ENCODE data around the gene ZNF654. TPM values are rescaled to one million over a fixed set of nuclear protein-coding genes. Genes with fewer than 3 reads are reported as not detected.

The ZNF654 gene
- total RNA-seq, 1 experiment from 2014 or later: 12.9 TPM

DNA sequence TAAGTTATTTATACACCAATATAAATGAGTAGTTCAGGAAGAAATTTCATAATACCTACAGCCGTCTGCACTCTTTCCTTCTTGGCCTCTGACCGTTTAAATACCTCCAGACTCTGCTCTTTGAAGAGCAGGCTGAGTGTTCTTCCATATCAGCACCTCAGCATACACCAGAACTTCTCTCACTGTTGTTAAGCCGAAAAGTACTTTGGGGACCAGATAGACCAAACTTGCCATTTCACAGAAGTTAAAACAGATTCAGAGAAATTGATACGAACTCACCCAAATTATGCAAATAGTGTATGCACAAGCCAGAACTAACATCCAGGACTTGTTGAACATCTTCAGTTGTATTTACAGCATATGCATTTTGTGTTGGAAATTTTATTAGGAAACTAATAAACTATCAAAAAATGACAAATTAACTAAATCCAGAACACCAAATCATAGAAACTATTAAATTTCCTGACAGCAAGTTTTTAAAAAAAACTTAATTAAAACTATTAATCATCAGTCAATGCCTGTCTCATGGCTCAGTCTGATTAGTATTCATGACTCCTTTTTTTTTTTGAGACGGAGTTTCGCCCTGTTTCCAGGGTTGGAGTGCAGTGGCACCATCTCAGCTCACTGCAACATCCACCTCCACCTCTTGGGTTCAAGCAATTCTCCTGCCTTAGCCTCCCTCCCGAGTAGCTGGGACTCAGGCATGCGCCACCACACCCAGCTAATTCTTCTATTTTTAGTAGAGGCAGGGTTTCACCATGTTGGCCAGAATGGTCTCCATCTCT lies 24.4 kb upstream of the ZNF654 start:
- no peaks in the 10 kb centered on the region for H3K36me3 Mint-ChIP-seq (ENCODE audit: insufficient read depth, unreplicated experiment)
- no peak overlapping the region for H3K27ac Mint-ChIP-seq (ENCODE audit: unreplicated experiment)
- CTCF ChIA-PET: no interaction called here
- H3K9me3 Mint-ChIP-seq (ENCODE audit: low read depth, unreplicated experiment): no peaks in the 10 kb centered on the region
- H3K27me3 Mint-ChIP-seq (ENCODE audit: unreplicated experiment): no peaks in the 10 kb centered on the region
- H3K4me3 Mint-ChIP-seq (ENCODE audit: low read depth, unreplicated experiment): no peak overlapping the region
- DNase-seq: no peak
- TF ChIP-seq, protein P1, sequence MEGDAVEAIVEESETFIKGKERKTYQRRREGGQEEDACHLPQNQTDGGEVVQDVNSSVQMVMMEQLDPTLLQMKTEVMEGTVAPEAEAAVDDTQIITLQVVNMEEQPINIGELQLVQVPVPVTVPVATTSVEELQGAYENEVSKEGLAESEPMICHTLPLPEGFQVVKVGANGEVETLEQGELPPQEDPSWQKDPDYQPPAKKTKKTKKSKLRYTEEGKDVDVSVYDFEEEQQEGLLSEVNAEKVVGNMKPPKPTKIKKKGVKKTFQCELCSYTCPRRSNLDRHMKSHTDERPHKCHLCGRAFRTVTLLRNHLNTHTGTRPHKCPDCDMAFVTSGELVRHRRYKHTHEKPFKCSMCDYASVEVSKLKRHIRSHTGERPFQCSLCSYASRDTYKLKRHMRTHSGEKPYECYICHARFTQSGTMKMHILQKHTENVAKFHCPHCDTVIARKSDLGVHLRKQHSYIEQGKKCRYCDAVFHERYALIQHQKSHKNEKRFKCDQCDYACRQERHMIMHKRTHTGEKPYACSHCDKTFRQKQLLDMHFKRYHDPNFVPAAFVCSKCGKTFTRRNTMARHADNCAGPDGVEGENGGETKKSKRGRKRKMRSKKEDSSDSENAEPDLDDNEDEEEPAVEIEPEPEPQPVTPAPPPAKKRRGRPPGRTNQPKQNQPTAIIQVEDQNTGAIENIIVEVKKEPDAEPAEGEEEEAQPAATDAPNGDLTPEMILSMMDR (IDR thresholded peaks at IDR 0.05; ENCODE audit: unreplicated experiment): no peak
- intact Hi-C loops (cut with micrococcal nuclease; ENCODE audit: unreplicated experiment): no loop called here
- BruUV-seq (replicated peaks): no TSS peak
- H3K4me1 Mint-ChIP-seq (ENCODE audit: low read depth, unreplicated experiment): peaks cover 9% of the 10 kb centered on the region

DNA sequence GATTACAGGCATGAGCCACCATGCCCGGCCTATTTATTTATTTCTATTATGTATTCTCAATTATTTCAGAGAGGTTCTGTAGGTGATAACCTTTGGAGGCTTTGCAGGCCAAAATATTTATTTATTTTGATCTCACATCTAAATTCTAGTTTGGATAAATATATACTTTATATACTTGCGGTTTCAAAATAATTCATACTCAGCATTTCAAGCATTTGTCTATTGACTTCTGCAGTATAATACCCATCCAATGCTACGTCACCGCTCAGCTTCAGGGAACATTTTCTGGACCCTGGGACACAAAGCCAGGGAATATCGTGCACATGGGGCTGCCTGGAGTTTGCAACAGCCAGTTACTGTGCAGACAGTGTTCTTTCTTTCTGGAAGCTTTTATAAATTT lies 22.8 kb upstream of the ZNF654 start:
- no peaks in the 10 kb centered on the region for H3K27me3 Mint-ChIP-seq (ENCODE audit: unreplicated experiment)
- CTCF ChIA-PET: no interaction called here

DNA sequence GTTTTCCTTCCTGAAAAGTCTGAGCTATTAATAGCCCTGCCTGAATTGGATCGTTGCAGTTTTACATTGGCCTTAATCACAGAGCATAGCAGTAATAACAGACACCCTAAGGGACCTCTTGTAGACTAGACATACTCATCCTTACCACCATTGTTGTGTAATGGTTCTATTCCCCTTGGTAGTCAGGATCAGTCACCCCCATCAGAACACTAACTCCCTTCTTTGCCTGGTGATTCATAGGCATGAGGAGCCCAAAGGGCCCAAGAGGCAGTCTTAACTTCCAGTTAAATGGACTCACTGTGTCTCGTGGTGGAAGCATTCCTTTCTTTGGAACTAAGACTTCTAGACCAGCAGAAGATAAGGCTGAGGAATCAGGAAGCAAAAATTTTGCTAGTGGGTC lies 20.5 kb upstream of the ZNF654 start:
- Mint-ChIP-seq H3K4me1 (ENCODE audit: low read depth, unreplicated experiment) (no peaks in the 10 kb centered on the region), H3K4me3 (ENCODE audit: low read depth, unreplicated experiment) (no peak overlapping the region), H3K27ac (ENCODE audit: unreplicated experiment) (no peak overlapping the region), H3K36me3 (ENCODE audit: insufficient read depth, unreplicated experiment) (no peaks in the 10 kb centered on the region), H3K9me3 (ENCODE audit: low read depth, unreplicated experiment) (no peaks in the 10 kb centered on the region), H3K27me3 (ENCODE audit: unreplicated experiment) (no peaks in the 10 kb centered on the region)
- CTCF ChIA-PET: interaction anchor here (0.6 kb wide), 1 partner anchor 1091 kb away, joined by 3 read pairs; no protein-coding TSS in a partner anchor
- no peak for DNase-seq
- intact Hi-C loops (cut with micrococcal nuclease; ENCODE audit: unreplicated experiment): no loop called here
- BruUV-seq (replicated peaks): no TSS peak
- TF ChIP-seq, protein P1 (IDR thresholded peaks at IDR 0.05; ENCODE audit: unreplicated experiment): no peak

More for the DNA sequence above, 22.8 kb upstream of the ZNF654 start:
- BruUV-seq (replicated peaks): no TSS peak
- no peak for DNase-seq
- Mint-ChIP-seq H3K27ac (ENCODE audit: unreplicated experiment) (no peak overlapping the region), H3K9me3 (ENCODE audit: low read depth, unreplicated experiment) (no peaks in the 10 kb centered on the region), H3K36me3 (ENCODE audit: insufficient read depth, unreplicated experiment) (no peaks in the 10 kb centered on the region), H3K4me3 (ENCODE audit: low read depth, unreplicated experiment) (no peak overlapping the region), H3K4me1 (ENCODE audit: low read depth, unreplicated experiment) (peaks cover 9% of the 10 kb centered on the region)
- TF ChIP-seq, protein P1 (IDR thresholded peaks at IDR 0.05; ENCODE audit: unreplicated experiment): no peak
- intact Hi-C loops (cut with micrococcal nuclease; ENCODE audit: unreplicated experiment): no loop called here

DNA sequence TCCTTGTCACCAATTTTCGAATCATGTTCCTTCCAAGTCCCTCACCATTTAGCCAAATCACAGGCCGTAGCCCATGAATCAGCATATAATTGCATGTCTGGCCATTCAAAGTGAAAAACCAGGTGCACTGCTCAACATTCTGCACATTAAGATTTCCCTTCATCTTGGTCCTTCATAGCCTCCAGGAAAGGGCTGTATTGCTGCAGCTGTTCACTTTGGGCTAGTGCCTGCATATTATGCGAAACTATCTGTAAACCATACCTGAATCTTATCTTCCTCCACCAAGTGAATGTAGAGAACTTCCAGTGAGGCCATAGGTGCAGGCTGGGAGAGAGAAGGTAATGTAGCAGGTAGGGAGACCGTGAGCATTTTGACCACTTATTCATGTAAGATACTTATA lies 18.5 kb upstream of the ZNF654 start:
- no peak overlapping the region for H3K4me3 Mint-ChIP-seq (ENCODE audit: low read depth, unreplicated experiment)
- TF ChIP-seq, protein P1 (IDR thresholded peaks at IDR 0.05; ENCODE audit: unreplicated experiment): no peak
- H3K27ac Mint-ChIP-seq (ENCODE audit: unreplicated experiment): no peak overlapping the region
- no peaks in the 10 kb centered on the region for H3K36me3 Mint-ChIP-seq (ENCODE audit: insufficient read depth, unreplicated experiment)
- no peak for DNase-seq
- no peaks in the 10 kb centered on the region for H3K9me3 Mint-ChIP-seq (ENCODE audit: low read depth, unreplicated experiment)
- intact Hi-C loops (cut with micrococcal nuclease; ENCODE audit: unreplicated experiment): no loop called here
- CTCF ChIA-PET: interaction anchor here (0.9 kb wide), 1 partner anchor 103 kb away, joined by 3 read pairs; no protein-coding TSS in a partner anchor
- peaks cover 11% of the 10 kb centered on the region for H3K4me1 Mint-ChIP-seq (ENCODE audit: low read depth, unreplicated experiment)
- BruUV-seq (replicated peaks): no TSS peak
- H3K27me3 Mint-ChIP-seq (ENCODE audit: unreplicated experiment): no peaks in the 10 kb centered on the region

All from Calu3 (cell line).